Activated CD8-positive, alpha-beta memory T cell treated with anti-CD3 and anti-CD28 coated beads, Interleukin-2, amount 10 ng/mL, durations not matched to agents 7 days and 5 days (primary cell): ENCODE measurements around the gene PHPT1. TPM values are rescaled to one million over a fixed set of nuclear protein-coding genes. Genes with fewer than 3 reads are reported as not detected.
"Not testable (repeated sequence)": the region's sequence is repeated elsewhere in the genome, so short reads cannot be mapped to it uniquely, and the experiment has no call there.

ENCODE experiments used
- ATAC-seq: fragments of 150-1000 bp; cut with Tn5 transposase; one replicate; pipeline ENCODE4 v1.10.0; 2021; ENCODE audit warnings: moderate library complexity
- CTCF ChIA-PET: fragments of 350-600 bp; sonication (Branson Sonifier 250); formaldehyde crosslinking; loops from one replicate; lab custom pipeline; 2021; ENCODE audit warnings: antibody characterized with exemption; lab: Charles Lee
- DNase-seq: peaks from one replicate; pipeline ENCODE4 v3.0.0-alpha.2; 2020
- H3K27ac Mint-ChIP-seq: one replicate; pipeline ENCODE4 v1.8.0; 2021; ENCODE audit warnings: mild to moderate bottlenecking, mixed read lengths
- H3K27me3 Mint-ChIP-seq: one replicate; pipeline ENCODE4 v1.8.0; 2021; ENCODE audit warnings: mixed read lengths
- H3K36me3 Mint-ChIP-seq: one replicate; pipeline ENCODE4 v1.8.0; 2021; ENCODE audit warnings: mild to moderate bottlenecking, mixed read lengths
- H3K4me1 Mint-ChIP-seq: one replicate; pipeline ENCODE4 v1.8.0; 2021; ENCODE audit warnings: mixed read lengths
- H3K4me3 Mint-ChIP-seq: one replicate; pipeline ENCODE4 v1.8.0; 2021; ENCODE audit warnings: mild to moderate bottlenecking, moderate library complexity, mixed read lengths
- H3K9me3 Mint-ChIP-seq: one replicate; pipeline ENCODE4 v1.8.0; 2022; ENCODE audit warnings: low read depth, mixed read lengths
- total RNA-seq, 2 experiments: library from RNA; stranded (reverse); gene quantifications; one replicate each; pipeline ENCODE4 v1.2.3, GENCODE V29; 2021

PHPT1 gene
- total RNA-seq, 2 experiments from 2014 or later, result 96.8 to 116 TPM

GRCh38 chr9:136835932-136836904, 13.0 kb upstream of the PHPT1 start:
- Mint-ChIP-seq H3K4me3 (no peak overlapping the region), H3K4me1 (no peaks in the 10 kb centered on the region), H3K36me3 (peaks cover 1% of the 10 kb centered on the region), H3K27ac (no peak overlapping the region), H3K9me3 (no peaks in the 10 kb centered on the region), H3K27me3 (no peaks in the 10 kb centered on the region)
- ATAC-seq (no peak), DNase-seq (no peak)
- CTCF ChIA-PET, result interaction anchor here (0.7 kb wide), 1 partner anchor 44 kb away, joined by 3 read pairs; no protein-coding TSS in a partner anchor

GRCh38 chr9:136837146-136837855, 11.9 kb upstream of the PHPT1 start:
- CTCF ChIA-PET, result no interaction called here
- Mint-ChIP-seq H3K36me3 (no peaks in the 10 kb centered on the region), H3K27ac (no peak overlapping the region), H3K9me3 (no peaks in the 10 kb centered on the region), H3K27me3 (no peaks in the 10 kb centered on the region), H3K4me1 (peaks cover 4% of the 10 kb centered on the region), H3K4me3 (no peak overlapping the region)
- no peak for DNase-seq
- ATAC-seq, result no peak

GRCh38 chr9:136837856-136838277, 11.3 kb upstream of the PHPT1 start:
- CTCF ChIA-PET, H3K4me3 Mint-ChIP-seq, ATAC-seq, H3K27me3 Mint-ChIP-seq, H3K9me3 Mint-ChIP-seq, H3K27ac Mint-ChIP-seq, H3K36me3 Mint-ChIP-seq, H3K4me1 Mint-ChIP-seq, DNase-seq: not testable (repeated sequence)

GRCh38 chr9:136838314-136839228, 10.6 kb upstream of the PHPT1 start:
- Mint-ChIP-seq H3K9me3 (no peaks in the 10 kb centered on the region), H3K27me3 (no peaks in the 10 kb centered on the region), H3K27ac (no peak overlapping the region), H3K36me3 (no peaks in the 10 kb centered on the region), H3K4me3 (no peak overlapping the region), H3K4me1 (peaks cover 7% of the 10 kb centered on the region)
- DNase-seq (no peak), ATAC-seq (no peak)
- CTCF ChIA-PET, result no interaction called here

GRCh38 chr9:136839229-136840139, 9.7 kb upstream of the PHPT1 start:
- H3K4me3 Mint-ChIP-seq, result no peak overlapping the region
- H3K36me3 Mint-ChIP-seq, result no peaks in the 10 kb centered on the region
- CTCF ChIA-PET, result no interaction called here
- no peak overlapping the region for H3K27ac Mint-ChIP-seq
- DNase-seq (no peak), ATAC-seq (no peak)
- H3K4me1 Mint-ChIP-seq, result peaks cover 9% of the 10 kb centered on the region
- no peaks in the 10 kb centered on the region for H3K27me3 Mint-ChIP-seq
- no peaks in the 10 kb centered on the region for H3K9me3 Mint-ChIP-seq

- peaks cover 3% of the 10 kb centered on the region for H3K27me3 Mint-ChIP-seq
- CTCF ChIA-PET, result interaction anchor here (1.1 kb wide), 1 partner anchor 85 kb away, joined by 3 read pairs; no protein-coding TSS in a partner anchor
- H3K9me3 Mint-ChIP-seq, result no peaks in the 10 kb centered on the region
- H3K36me3 Mint-ChIP-seq, result no peaks in the 10 kb centered on the region
- no peak for DNase-seq
- ATAC-seq, result no peak
- H3K27ac Mint-ChIP-seq, result no peak overlapping the region
- peaks cover 9% of the 10 kb centered on the region for H3K4me1 Mint-ChIP-seq
- H3K4me3 Mint-ChIP-seq, result no peak overlapping the region
Observed at GRCh38 chr9:136840140-136840876, 8.9 kb upstream of the PHPT1 start.

- H3K9me3 Mint-ChIP-seq, result no peaks in the 10 kb centered on the region
- H3K27ac Mint-ChIP-seq, result no peak overlapping the region
- H3K27me3 Mint-ChIP-seq, result peaks cover 5% of the 10 kb centered on the region
- H3K4me1 Mint-ChIP-seq, result peaks cover 9% of the 10 kb centered on the region
- no peak overlapping the region for H3K4me3 Mint-ChIP-seq
- ATAC-seq (no peak), DNase-seq (no peak)
- no peaks in the 10 kb centered on the region for H3K36me3 Mint-ChIP-seq
- CTCF ChIA-PET, result interaction anchor here (1.1 to 2.9 kb wide), 7 partner anchors 25 to 255 kb away, joined by 3 to 23 read pairs (median 9); no protein-coding TSS in a partner anchor
Observed at GRCh38 chr9:136840877-136841645, 8.1 kb upstream of the PHPT1 start.

- Mint-ChIP-seq H3K4me1 (peaks cover 10% of the 10 kb centered on the region), H3K27me3 (peaks cover 10% of the 10 kb centered on the region), H3K27ac (peak overlapping the region; percentile 49), H3K4me3 (peak overlapping the region; percentile 76)
- DNase-seq, ATAC-seq, H3K9me3 Mint-ChIP-seq, H3K36me3 Mint-ChIP-seq: not testable (repeated sequence)
- CTCF ChIA-PET, result interaction anchor here (0.7 to 4.3 kb wide), 47 partner anchors 8 to 412 kb away, joined by 3 to 38 read pairs (median 5); partner anchors contain the start of genes ABCA2, C8G, EDF1 and FBXW5
Observed at GRCh38 chr9:136841646-136842379, 7.4 kb upstream of the PHPT1 start.

GRCh38 chr9:136842380-136842948, 6.7 kb upstream of the PHPT1 start, which contains the start of gene AJM1:
Gene AJM1, plus strand, starts transcription at chr9:136842478. Its CDS starts 1,937 bp downstream, at chr9:136844415.
- peak within 1 kb of the TSS; percentile 76 for H3K4me3 Mint-ChIP-seq
- peak; percentile 90 for DNase-seq
- H3K9me3 Mint-ChIP-seq, H3K36me3 Mint-ChIP-seq: not testable (repeated sequence)
- peaks cover 12% of the 10 kb centered on the region for H3K4me1 Mint-ChIP-seq
- peaks cover 14% of the 10 kb centered on the region for H3K27me3 Mint-ChIP-seq
- CTCF ChIA-PET, result interaction anchor here (0.7 to 4.3 kb wide), 49 partner anchors 9 to 412 kb away, joined by 3 to 38 read pairs (median 5); partner anchors contain the start of genes ABCA2, C8G, EDF1 and FBXW5
- H3K27ac Mint-ChIP-seq, result peak within 1 kb of the TSS; percentile 49
- ATAC-seq, result peak; percentile 92
